ENCODE results near the gene GAS2L1. TPM values are rescaled to one million over a fixed set of nuclear protein-coding genes. Genes with fewer than 3 reads are reported as not detected.

Gene GAS2L1
- polyA plus RNA-seq (ENCODE audit: low read depth in 6 of 6) = 1 to 10 TPM in 3 of 6 donors, under 1 TPM in 2, not detected in 1; 0.39 to 1.2 (median 1.0) TPM

- Mint-ChIP-seq H3K27me3 (peaks cover 9 to 57% (median 31%) of the 10 kb centered on the region in 3 donors), H3K36me3 (peaks cover 0 to 1% of the 10 kb centered on the region in 2 donors), H3K4me1 (peaks cover 19 to 33% (median 26%) of the 10 kb centered on the region in 3 donors), H3K9me3 (no peaks in the 10 kb centered on the region), H3K27ac (peak within 1 kb of the TSS in 2 of 6 donors; percentile 27 to 33), H3K4me3 (peak within 1 kb of the TSS; percentile 73 to 88 (median 83))
- ATAC-seq (ENCODE audit: low read depth in 2 of 2) (peak; percentile 59 to 63), DNase-seq (peak; percentile 27)
Measured at GRCh38 chr22:29306175-29306834, at the start of gene GAS2L1. Gene GAS2L1 (plus strand): TSS chr22:29306650. CDS start chr22:29308106, 1,456 bp downstream.

DNA sequence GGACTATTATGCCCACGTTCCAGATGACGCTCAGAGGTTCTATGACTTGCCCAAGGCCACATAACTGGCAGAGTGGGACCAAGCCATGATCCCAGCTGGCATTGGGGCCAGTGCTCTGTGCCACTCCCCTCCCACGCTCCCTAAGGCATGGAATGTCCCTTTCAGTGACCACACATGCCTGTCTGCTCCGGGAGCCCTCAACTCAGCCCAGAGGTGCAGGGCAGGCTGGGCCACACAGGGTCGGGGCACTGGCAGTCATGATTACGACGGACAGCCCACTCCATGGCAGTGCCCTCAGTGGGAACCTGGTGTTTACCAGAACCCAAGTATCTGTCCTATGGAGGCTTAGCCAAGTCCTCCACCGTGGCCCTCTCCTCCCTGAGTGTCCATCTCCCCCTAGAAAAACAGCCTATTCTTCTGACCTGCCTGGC, 48.7 kb upstream of the GAS2L1 start:
- no peak for DNase-seq
- Mint-ChIP-seq H3K4me1 (no peaks in the 10 kb centered on the region), H3K9me3 (no peaks in the 10 kb centered on the region), H3K27me3 (peaks cover 4 to 7% (median 7%) of the 10 kb centered on the region in 3 donors), H3K36me3 (no peaks in the 10 kb centered on the region), H3K27ac (no peak overlapping the region), H3K4me3 (no peak overlapping the region)
- ATAC-seq (ENCODE audit: low read depth in 2 of 2) = no peak

DNA sequence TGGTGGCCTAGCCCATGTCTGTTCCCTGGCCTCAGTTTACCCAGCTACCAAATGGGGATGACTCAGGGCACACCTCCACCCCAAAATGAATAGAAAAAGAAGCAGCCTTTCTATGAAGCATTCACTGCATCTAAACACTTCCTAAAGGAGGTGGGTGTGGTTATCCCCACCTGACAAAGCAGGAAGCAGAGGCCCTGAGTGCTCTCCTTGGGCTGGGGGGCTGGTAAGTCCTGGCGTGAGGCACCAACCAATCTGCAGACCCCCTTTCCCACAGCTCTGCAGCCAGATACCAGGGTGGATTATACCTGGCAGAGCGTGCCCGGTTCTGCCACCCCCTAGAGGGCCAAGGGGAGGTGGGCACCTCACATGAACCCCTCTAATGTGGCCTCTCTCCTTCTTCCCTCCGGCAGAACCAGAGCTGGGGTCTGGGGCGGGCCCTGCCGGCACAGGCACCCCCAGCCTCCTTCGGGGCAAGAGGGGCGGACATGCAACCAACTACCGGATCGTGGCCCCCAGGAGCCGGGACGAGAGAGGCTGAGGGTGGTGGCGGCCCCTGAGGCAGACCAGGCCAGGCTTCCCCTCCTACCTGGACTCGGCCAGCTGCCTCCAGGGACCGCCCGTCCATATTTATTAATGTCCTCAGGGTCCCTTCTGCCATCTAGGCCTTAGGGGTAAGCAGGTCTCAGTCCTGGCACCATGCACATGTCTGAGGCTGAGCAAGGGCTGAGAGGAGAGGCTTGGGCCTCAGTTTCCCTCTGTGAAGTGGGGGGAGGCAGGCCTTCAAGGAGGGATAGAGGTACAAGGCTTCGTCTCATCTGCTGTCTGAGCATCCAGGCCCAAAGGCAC, 47.8 kb upstream of the GAS2L1 start:
- H3K27me3 Mint-ChIP-seq = peaks cover under 1 to 3% (median 2%) of the 10 kb centered on the region in 3 donors
- H3K9me3 Mint-ChIP-seq = no peaks in the 10 kb centered on the region
- H3K36me3 Mint-ChIP-seq = no peaks in the 10 kb centered on the region
- H3K27ac Mint-ChIP-seq = peak overlapping the region in 1 of 6 donors; percentile 8
- ATAC-seq (ENCODE audit: low read depth in 2 of 2) = no peak
- H3K4me1 Mint-ChIP-seq = no peaks in the 10 kb centered on the region
- H3K4me3 Mint-ChIP-seq = no peak overlapping the region
- no peak for DNase-seq

DNA sequence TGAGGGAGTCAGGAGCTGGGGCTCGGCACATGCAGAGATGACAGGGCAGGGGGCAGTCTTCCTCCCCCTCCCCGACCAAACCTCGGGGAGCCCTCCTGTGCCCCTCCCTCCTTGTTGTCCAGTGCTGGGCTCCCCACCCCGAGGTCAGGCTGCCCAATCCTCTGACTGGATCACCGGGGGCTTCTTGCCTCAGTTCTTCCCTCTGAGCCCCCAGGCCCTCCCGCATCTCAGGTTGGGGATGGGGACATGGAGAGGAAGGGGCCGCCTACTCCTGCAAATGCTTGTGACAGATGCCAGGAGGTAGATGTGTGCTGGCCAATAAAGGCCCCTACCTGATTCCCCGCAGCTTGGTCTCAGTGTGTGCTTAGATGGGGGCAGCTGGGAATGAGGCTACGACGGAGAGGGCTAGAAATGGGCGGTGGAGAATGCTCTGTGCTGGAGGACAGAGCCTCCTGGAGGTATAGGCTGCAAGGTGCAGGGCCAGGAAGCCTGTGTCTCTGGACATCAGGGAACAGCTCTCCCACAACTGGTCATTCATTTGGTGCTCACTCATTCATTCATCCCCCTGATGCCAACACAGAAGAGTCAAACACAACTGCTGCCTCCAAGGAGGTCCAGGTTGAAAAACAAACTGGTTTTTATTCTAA, 47.1 kb upstream of the GAS2L1 start:
- no peak for DNase-seq
- H3K9me3 Mint-ChIP-seq = no peaks in the 10 kb centered on the region
- H3K4me1 Mint-ChIP-seq = no peaks in the 10 kb centered on the region
- no peak overlapping the region for H3K4me3 Mint-ChIP-seq
- no peaks in the 10 kb centered on the region for H3K27me3 Mint-ChIP-seq
- no peaks in the 10 kb centered on the region for H3K36me3 Mint-ChIP-seq
- no peak for ATAC-seq (ENCODE audit: low read depth in 2 of 2)
- no peak overlapping the region for H3K27ac Mint-ChIP-seq

DNA sequence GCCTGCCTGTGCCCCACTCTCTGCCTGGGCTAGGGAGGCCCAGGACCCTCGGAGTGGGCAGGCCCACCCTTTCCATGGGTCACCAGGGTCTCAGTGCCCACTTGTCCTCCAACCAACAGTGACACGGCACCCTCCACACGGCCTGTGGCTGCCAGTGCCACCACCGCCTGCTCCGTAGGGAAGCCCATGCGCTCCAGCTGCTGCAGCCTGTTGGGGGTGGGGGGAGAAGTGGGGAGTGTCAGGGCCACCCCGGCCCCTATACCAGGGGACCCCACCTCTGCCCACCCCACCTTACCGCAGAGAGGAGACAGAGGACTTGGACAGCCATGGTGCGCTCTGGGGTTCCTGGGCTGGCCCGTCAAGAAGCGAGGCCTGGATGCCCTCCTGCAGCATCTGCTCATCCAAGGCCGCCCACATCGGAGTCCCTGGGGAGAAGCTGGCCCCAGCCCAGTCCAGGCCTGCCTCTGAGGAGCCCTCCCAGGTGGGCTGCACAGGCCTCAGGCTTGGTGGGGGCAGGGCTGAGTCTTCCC, 46.4 kb upstream of the GAS2L1 start:
- no peaks in the 10 kb centered on the region for H3K27me3 Mint-ChIP-seq
- no peak for ATAC-seq (ENCODE audit: low read depth in 2 of 2)
- no peak for DNase-seq
- H3K4me1 Mint-ChIP-seq = no peaks in the 10 kb centered on the region
- H3K9me3 Mint-ChIP-seq = no peaks in the 10 kb centered on the region
- H3K4me3 Mint-ChIP-seq = no peak overlapping the region
- no peak overlapping the region for H3K27ac Mint-ChIP-seq
- H3K36me3 Mint-ChIP-seq = no peaks in the 10 kb centered on the region

- no peaks in the 10 kb centered on the region for H3K4me1 Mint-ChIP-seq
- ATAC-seq (ENCODE audit: low read depth in 2 of 2) (no peak), DNase-seq (no peak)
- no peak overlapping the region for H3K27ac Mint-ChIP-seq
- H3K27me3 Mint-ChIP-seq = no peaks in the 10 kb centered on the region
- H3K36me3 Mint-ChIP-seq = no peaks in the 10 kb centered on the region
- H3K9me3 Mint-ChIP-seq = no peaks in the 10 kb centered on the region
- no peak overlapping the region for H3K4me3 Mint-ChIP-seq
Measured at GRCh38 chr22:29260601-29261315, 45.7 kb upstream of the GAS2L1 start.

DNA sequence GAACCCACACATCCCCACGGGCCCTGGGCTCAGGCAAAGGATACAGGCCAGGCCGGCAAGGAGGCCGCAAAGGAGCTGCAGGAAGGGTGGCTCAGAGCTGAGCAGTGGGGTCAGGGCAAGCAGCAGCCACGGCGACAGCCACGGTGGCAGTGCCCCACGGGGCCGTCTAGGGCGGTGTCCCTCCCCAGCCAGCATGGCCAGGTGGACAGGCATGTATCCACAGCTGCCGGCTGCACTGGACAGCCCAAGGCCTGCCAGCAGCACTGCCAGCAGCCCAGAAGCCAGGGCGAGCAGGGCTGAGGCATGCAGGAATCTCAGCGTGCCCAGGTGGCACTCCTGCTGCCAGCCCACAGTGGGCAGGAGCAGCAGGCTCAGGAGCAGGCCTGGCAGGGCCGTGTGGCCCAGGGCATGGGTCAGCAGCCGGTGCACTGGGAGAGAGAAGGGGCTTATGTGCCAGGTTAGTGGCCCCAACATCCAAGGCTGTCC, 42.6 kb upstream of the GAS2L1 start:
- peaks cover 0 to 8% of the 10 kb centered on the region in 2 donors for H3K36me3 Mint-ChIP-seq
- H3K4me3 Mint-ChIP-seq = no peak overlapping the region
- H3K9me3 Mint-ChIP-seq = peaks cover 0 to 3% (median 0%) of the 10 kb centered on the region in 7 donors
- no peak overlapping the region for H3K27ac Mint-ChIP-seq
- DNase-seq (no peak), ATAC-seq (ENCODE audit: low read depth in 2 of 2) (no peak)
- no peaks in the 10 kb centered on the region for H3K27me3 Mint-ChIP-seq
- peaks cover 10 to 17% (median 14%) of the 10 kb centered on the region in 3 donors for H3K4me1 Mint-ChIP-seq

DNA sequence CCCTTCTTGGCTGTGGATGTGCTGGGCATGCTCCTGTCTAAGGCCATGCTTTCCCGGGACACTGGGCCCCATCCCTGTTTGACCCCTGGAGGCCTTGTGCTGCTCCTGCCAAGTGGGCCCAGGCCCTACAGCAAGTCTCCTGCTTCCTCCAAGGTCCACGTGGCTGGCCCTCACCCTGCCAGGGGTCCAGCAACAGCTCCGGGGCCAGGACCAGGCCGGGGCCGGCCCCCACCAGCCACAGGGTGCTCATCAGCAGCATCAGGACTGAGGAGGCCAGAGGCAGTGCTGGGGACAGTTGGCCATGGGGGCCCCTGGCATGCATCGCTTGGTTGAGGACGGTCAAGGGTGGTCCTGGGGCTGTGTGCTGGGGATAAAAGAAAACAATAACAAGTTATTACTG, 41.1 kb upstream of the GAS2L1 start:
- Mint-ChIP-seq H3K36me3 (peaks cover 0 to 8% of the 10 kb centered on the region in 2 donors), H3K9me3 (peaks cover 0 to 3% (median 0%) of the 10 kb centered on the region in 7 donors), H3K4me3 (peak overlapping the region in 1 of 8 donors; percentile 38), H3K27me3 (no peaks in the 10 kb centered on the region), H3K4me1 (peaks cover 18 to 31% (median 29%) of the 10 kb centered on the region in 3 donors), H3K27ac (peak overlapping the region in 1 of 6 donors; percentile 81)
- ATAC-seq (ENCODE audit: low read depth in 2 of 2) (no peak), DNase-seq (no peak)

- H3K27ac Mint-ChIP-seq = peak overlapping the region in 2 of 6 donors; percentile 76 to 97
- no peaks in the 10 kb centered on the region for H3K27me3 Mint-ChIP-seq
- peaks cover 24 to 37% (median 35%) of the 10 kb centered on the region in 3 donors for H3K4me1 Mint-ChIP-seq
- peaks cover 0 to 8% of the 10 kb centered on the region in 2 donors for H3K36me3 Mint-ChIP-seq
- peak overlapping the region in 3 of 8 donors; percentile 96 to 100 (median 97) for H3K4me3 Mint-ChIP-seq
- no peak for ATAC-seq (ENCODE audit: low read depth in 2 of 2)
- peaks cover 0 to 3% (median 0%) of the 10 kb centered on the region in 7 donors for H3K9me3 Mint-ChIP-seq
- DNase-seq = no peak
Measured at GRCh38 chr22:29265929-29266328, 40.5 kb upstream of the GAS2L1 start.

DNA sequence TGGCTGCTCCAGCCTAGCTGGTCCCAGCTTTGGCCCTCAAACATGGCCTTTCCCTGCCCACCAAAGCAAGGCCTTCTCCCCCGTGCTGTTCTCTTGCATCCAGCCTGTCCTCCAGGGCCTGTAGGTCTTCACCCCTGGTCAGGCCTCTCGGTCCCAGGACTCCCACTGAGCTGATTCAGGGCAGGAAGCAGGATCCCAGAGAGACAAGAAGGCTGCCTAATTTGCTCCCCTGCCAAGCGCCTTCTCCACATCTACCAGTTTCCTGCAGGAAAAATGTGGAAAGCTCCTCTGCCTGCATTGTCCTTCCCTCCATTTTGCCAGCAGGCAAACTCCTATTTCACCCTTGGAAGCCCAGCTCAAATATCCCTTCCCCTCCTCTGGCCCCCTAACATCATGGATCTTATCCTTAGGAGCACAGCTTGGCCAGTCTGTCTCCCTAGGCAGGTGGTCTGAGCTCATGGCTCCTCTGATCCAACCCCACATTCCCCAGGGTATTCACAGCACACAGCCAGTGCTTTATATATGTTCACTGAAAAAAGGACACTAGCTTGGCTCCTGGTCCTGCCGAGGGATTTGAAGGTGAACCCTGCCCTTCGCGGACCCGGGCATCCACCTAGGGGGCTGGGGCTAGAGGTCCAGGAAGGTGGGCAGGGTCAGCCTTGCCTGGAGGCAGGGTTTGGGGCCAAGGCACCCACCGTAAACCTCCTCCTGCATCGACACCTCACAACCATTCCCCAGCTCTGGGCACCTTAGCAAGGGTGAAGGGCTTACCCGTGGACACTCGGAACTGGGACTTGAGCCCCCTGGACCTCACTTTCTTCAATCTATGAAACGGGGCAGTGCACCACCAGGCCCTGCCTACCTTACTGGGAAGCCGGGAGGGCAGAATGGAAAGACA, 39.6 kb upstream of the GAS2L1 start:
- H3K9me3 Mint-ChIP-seq = peaks cover 0 to 3% (median 0%) of the 10 kb centered on the region in 7 donors
- no peaks in the 10 kb centered on the region for H3K27me3 Mint-ChIP-seq
- H3K27ac Mint-ChIP-seq = peak overlapping the region in 3 of 6 donors; percentile 42 to 99 (median 97)
- ATAC-seq (ENCODE audit: low read depth in 2 of 2) (no peak), DNase-seq (no peak)
- H3K36me3 Mint-ChIP-seq = peaks cover 0 to 8% of the 10 kb centered on the region in 2 donors
- peaks cover 32 to 46% (median 43%) of the 10 kb centered on the region in 3 donors for H3K4me1 Mint-ChIP-seq
- H3K4me3 Mint-ChIP-seq = peak overlapping the region; percentile 89 to 100 (median 97)

DNA sequence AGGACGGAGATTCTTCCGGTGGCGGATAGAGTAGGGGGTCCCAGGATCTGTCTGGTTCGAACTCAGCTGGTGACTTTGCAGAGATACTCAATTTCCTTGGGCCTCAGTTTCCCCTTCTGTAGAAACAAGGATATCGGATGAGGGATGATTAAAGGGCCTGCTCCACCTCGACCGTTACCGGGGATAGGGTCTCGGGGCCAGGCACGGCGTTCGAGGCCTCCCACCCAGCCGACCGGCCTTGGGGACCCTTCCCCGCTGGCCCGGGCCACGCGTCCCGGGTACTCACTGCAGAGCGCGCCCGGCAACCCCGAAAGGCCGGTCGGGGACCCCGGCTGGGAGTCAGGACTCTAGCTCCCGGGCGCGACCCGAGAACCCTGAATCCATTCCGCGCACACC, 39.0 kb upstream of the GAS2L1 start:
- H3K4me1 Mint-ChIP-seq = peaks cover 36 to 52% (median 50%) of the 10 kb centered on the region in 3 donors
- peak overlapping the region in 4 of 6 donors; percentile 97 to 100 (median 99) for H3K27ac Mint-ChIP-seq
- peaks cover 0 to 3% (median 0%) of the 10 kb centered on the region in 7 donors for H3K9me3 Mint-ChIP-seq
- DNase-seq (no peak), ATAC-seq (ENCODE audit: low read depth in 2 of 2) (peak; percentile 45 to 48)
- H3K27me3 Mint-ChIP-seq = no peaks in the 10 kb centered on the region
- H3K36me3 Mint-ChIP-seq = peaks cover 0 to 8% of the 10 kb centered on the region in 2 donors
- H3K4me3 Mint-ChIP-seq = peak overlapping the region; percentile 89 to 100 (median 97)
